Endometrium (tissue), 2 donors: Measurements from ENCODE around the gene EFEMP1.
"Not testable (repeated sequence)": the region's sequence is repeated elsewhere in the genome, so short reads cannot be mapped to it uniquely, and the experiment has no call there.

Experiments used
- FAIRE-seq: peaks from 2 replicates; lab custom pipeline; 2012; peaks lifted over from hg19 to GRCh38; lab: Jason Lieb, UNC
- donor health status: control.
- donor health status: control.

EFEMP1 gene

GRCh38 chr2:55827855-55828254, 95.7 kb downstream of the EFEMP1 start:
- no peak for FAIRE-seq

GRCh38 chr2:55827428-55827827, 96.2 kb downstream of the EFEMP1 start:
- not testable (repeated sequence) for FAIRE-seq

- FAIRE-seq: no peak
Observed at GRCh38 chr2:55826246-55826645, 97.3 kb downstream of the EFEMP1 start.

- FAIRE-seq: no peak
Observed at GRCh38 chr2:55824551-55825096, 99.0 kb downstream of the EFEMP1 start.
